Liver (tissue), 9 donors: ENCODE measurements around the gene PARD6G. TPM values are rescaled to one million over a fixed set of nuclear protein-coding genes. Genes with fewer than 3 reads are reported as not detected.

ENCODE experiments used
- DNase-seq: peaks from one replicate; pipeline ENCODE4 v3.0.0-alpha.2; 2017; ENCODE audit warnings: low spot score
- H3K27ac ChIP-seq, 2 donors: one replicate each; pipeline ENCODE4 v1.7.0; 2013; ENCODE audit warnings: inconsistent platforms in 2 of 2, low read length in 2 of 2, control low read depth in 1 of 2, low read depth in 1 of 2, mild to moderate bottlenecking in 1 of 2
- H3K27me3 ChIP-seq, 4 donors: one replicate each; pipeline versions ENCODE4 v1.6.1 to v1.7.0; 2013; ENCODE audit warnings: low read length in 3 of 4, inconsistent platforms in 1 of 4, mild to moderate bottlenecking in 1 of 4, moderate library complexity in 1 of 4; ENCODE audit not compliant: control insufficient read depth in 4 of 4, insufficient read depth in 4 of 4
- H3K36me3 ChIP-seq, 4 donors: one replicate each; pipeline versions ENCODE4 v1.6.1 to v1.7.0; 2013; ENCODE audit warnings: low read length in 3 of 4, mild to moderate bottlenecking in 3 of 4, low read depth in 1 of 4, moderate library complexity in 1 of 4; ENCODE audit not compliant: control insufficient read depth in 4 of 4, insufficient read depth in 3 of 4
- H3K4me1 ChIP-seq, 4 donors: one replicate each; pipeline versions ENCODE4 v1.6.1 to v1.7.0; 2013; ENCODE audit warnings: low read length in 3 of 4, mild to moderate bottlenecking in 3 of 4, moderate library complexity in 1 of 4; ENCODE audit not compliant: control insufficient read depth in 4 of 4, insufficient read depth in 4 of 4
- H3K4me3 ChIP-seq, 3 donors: one replicate each; pipeline versions ENCODE4 v1.6.1 to v1.7.0; 2013; ENCODE audit warnings: low read length in 3 of 3, control low read depth in 1 of 3, low read depth in 1 of 3, mild to moderate bottlenecking in 1 of 3
- H3K9ac ChIP-seq, 2 donors: one replicate each; pipeline ENCODE4 v1.7.0; 2013; ENCODE audit warnings: low read length in 2 of 2, mild to moderate bottlenecking in 2 of 2, moderate library complexity in 2 of 2, control low read depth in 1 of 2, low read depth in 1 of 2
- H3K9me3 ChIP-seq, 4 donors: one replicate each; pipeline versions ENCODE4 v1.6.1 to v1.7.0; 2013; ENCODE audit warnings: low read length in 3 of 4; ENCODE audit not compliant: control insufficient read depth in 4 of 4
- FOXA1 ChIP-seq: IDR thresholded peaks from 2 replicates; pipeline ENCODE4 v1.6.1; 2016; ENCODE audit warnings: antibody characterized with exemption
- GABPA ChIP-seq, 2 donors: IDR thresholded peaks in 1 of 2; conservative IDR thresholded peaks in 1 of 2; 2 replicates each; pipeline ENCODE4 v1.6.1; 2016; ENCODE audit warnings: antibody characterized with exemption in 2 of 2, mild to moderate bottlenecking in 1 of 2, moderate library complexity in 1 of 2
- HNF4A ChIP-seq, 2 donors: conservative IDR thresholded peaks; 2 replicates each; pipeline ENCODE4 v1.6.1; 2016; ENCODE audit warnings: antibody characterized with exemption in 2 of 2, mild to moderate bottlenecking in 2 of 2
- HNF4G ChIP-seq: IDR thresholded peaks from 2 replicates; pipeline ENCODE4 v1.6.1; 2016; ENCODE audit warnings: antibody characterized with exemption
- JUND ChIP-seq, 2 donors: IDR thresholded peaks; 2 replicates each; pipeline ENCODE4 v1.6.1; 2016; ENCODE audit warnings: antibody characterized with exemption in 2 of 2
- MAX ChIP-seq: IDR thresholded peaks from 2 replicates; pipeline ENCODE4 v1.6.1; 2016; ENCODE audit warnings: antibody characterized with exemption
- RAD21 ChIP-seq, 2 donors: IDR thresholded peaks; 2 replicates each; pipeline ENCODE4 v1.6.1; 2016; ENCODE audit warnings: antibody characterized with exemption in 2 of 2, mild to moderate bottlenecking in 2 of 2
- YY1 ChIP-seq: IDR thresholded peaks from 2 replicates; pipeline ENCODE4 v1.6.1; 2016; ENCODE audit warnings: antibody characterized with exemption, mild to moderate bottlenecking
- WGBS: extraction: QIAGEN DNeasy Blood & Tissue Kit; methylation state at CpG from one replicate; pipeline ENCODE4 v1.1.7; 2013; 5-methylcytosine and 5-hydroxymethylcytosine counted together
- polyA plus RNA-seq, 2 donors: library from polyadenylated mRNA; stranded (reverse) in 1 of 2; unstranded in 1 of 2; fragments of 200-250 nt in 1 of 2; fragments of >200 nt in 1 of 2; fragmentation: Nextera tagmentation in 1 of 2; extraction: Ambion mirVana in 1 of 2; gene quantifications; one replicate each; pipeline versions ENCODE4 v1.2.1 to v1.2.3, GENCODE V29; 2013 to 2015
- total RNA-seq, 2 donors: library from RNA; depleted of rRNA; stranded (reverse); fragments of >200 nt; gene quantifications; one replicate each; pipeline ENCODE4 v1.2.3, GENCODE V29; 2014
- TF ChIP-seq, protein P1 (sequence below): IDR thresholded peaks from 2 replicates; pipeline ENCODE4 v1.6.1; 2016; ENCODE audit warnings: antibody characterized with exemption, mild to moderate bottlenecking
- TF ChIP-seq, protein P2 (sequence below): fragments of 150-350 bp; IDR thresholded peaks from 2 replicates; pipeline ENCODE4 v1.5.1; 2017; ENCODE audit warnings: improper control_type of control experiment, low read depth, low read length; ENCODE audit not compliant: missing input control
- TF ChIP-seq, protein P3 (sequence below): IDR thresholded peaks from 2 replicates; pipeline ENCODE4 v1.6.1; 2016; ENCODE audit warnings: antibody characterized with exemption
- donor health status: healthy.
- donor health status: healthy.
- donor health status: healthy.
- donor health status: healthy.
- donor health status: healthy.

PARD6G gene
- total and polyA plus RNA-seq, 4 donors, result 0.96 to 2.4 (median 1.8) TPM

GRCh38 chr18:80233201-80233835 is 14.0 kb downstream of the PARD6G start (continued):
- no peak for TF ChIP-seq MAX
- no peak for TF ChIP-seq YY1
- no peak for TF ChIP-seq FOXA1

- DNase-seq, result no peak
- Histone ChIP-seq H3K27me3 (no peaks in the 10 kb centered on the region), H3K4me1 (no peaks in the 10 kb centered on the region), H3K27ac (no peak overlapping the region), H3K4me3 (no peak overlapping the region), H3K36me3 (no peaks in the 10 kb centered on the region), H3K9me3 (no peaks in the 10 kb centered on the region), H3K9ac (no peak overlapping the region)
- 91% methylated on average over 4 of the region's 4 CpGs for WGBS
- TF ChIP-seq MAX (no peak), YY1 (no peak), HNF4A (conservative IDR thresholded peaks at IDR 0.05) (no peak)
- TF ChIP-seq, protein P1, sequence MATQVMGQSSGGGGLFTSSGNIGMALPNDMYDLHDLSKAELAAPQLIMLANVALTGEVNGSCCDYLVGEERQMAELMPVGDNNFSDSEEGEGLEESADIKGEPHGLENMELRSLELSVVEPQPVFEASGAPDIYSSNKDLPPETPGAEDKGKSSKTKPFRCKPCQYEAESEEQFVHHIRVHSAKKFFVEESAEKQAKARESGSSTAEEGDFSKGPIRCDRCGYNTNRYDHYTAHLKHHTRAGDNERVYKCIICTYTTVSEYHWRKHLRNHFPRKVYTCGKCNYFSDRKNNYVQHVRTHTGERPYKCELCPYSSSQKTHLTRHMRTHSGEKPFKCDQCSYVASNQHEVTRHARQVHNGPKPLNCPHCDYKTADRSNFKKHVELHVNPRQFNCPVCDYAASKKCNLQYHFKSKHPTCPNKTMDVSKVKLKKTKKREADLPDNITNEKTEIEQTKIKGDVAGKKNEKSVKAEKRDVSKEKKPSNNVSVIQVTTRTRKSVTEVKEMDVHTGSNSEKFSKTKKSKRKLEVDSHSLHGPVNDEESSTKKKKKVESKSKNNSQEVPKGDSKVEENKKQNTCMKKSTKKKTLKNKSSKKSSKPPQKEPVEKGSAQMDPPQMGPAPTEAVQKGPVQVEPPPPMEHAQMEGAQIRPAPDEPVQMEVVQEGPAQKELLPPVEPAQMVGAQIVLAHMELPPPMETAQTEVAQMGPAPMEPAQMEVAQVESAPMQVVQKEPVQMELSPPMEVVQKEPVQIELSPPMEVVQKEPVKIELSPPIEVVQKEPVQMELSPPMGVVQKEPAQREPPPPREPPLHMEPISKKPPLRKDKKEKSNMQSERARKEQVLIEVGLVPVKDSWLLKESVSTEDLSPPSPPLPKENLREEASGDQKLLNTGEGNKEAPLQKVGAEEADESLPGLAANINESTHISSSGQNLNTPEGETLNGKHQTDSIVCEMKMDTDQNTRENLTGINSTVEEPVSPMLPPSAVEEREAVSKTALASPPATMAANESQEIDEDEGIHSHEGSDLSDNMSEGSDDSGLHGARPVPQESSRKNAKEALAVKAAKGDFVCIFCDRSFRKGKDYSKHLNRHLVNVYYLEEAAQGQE, result no peak
These were observed 14.6 kb downstream of the PARD6G start for GRCh38 chr18:80232710-80233109.

GRCh38 chr18:80232030-80232429 is 15.3 kb downstream of the PARD6G start:
- Histone ChIP-seq H3K4me1 (no peaks in the 10 kb centered on the region), H3K36me3 (no peaks in the 10 kb centered on the region), H3K27me3 (no peaks in the 10 kb centered on the region), H3K9me3 (no peaks in the 10 kb centered on the region), H3K4me3 (no peak overlapping the region), H3K9ac (no peak overlapping the region), H3K27ac (no peak overlapping the region)
- TF ChIP-seq FOXA1 (no peak), JUND (IDR thresholded peaks at IDR 0.05) (no peak), MAX (no peak)
- DNase-seq, result no peak
- 93% methylated on average over 5 of the region's 5 CpGs for WGBS

- no peak overlapping the region for H3K9ac ChIP-seq
- DNase-seq, result no peak
- H3K36me3 ChIP-seq, result no peaks in the 10 kb centered on the region
- H3K4me1 ChIP-seq, result no peaks in the 10 kb centered on the region
- H3K9me3 ChIP-seq, result no peaks in the 10 kb centered on the region
- H3K27ac ChIP-seq, result no peak overlapping the region
- no peak overlapping the region for H3K4me3 ChIP-seq
- WGBS, result 96% methylated on average over 7 of the region's 7 CpGs
- no peaks in the 10 kb centered on the region for H3K27me3 ChIP-seq
- TF ChIP-seq, protein P1, result no peak
- TF ChIP-seq, protein P2, sequence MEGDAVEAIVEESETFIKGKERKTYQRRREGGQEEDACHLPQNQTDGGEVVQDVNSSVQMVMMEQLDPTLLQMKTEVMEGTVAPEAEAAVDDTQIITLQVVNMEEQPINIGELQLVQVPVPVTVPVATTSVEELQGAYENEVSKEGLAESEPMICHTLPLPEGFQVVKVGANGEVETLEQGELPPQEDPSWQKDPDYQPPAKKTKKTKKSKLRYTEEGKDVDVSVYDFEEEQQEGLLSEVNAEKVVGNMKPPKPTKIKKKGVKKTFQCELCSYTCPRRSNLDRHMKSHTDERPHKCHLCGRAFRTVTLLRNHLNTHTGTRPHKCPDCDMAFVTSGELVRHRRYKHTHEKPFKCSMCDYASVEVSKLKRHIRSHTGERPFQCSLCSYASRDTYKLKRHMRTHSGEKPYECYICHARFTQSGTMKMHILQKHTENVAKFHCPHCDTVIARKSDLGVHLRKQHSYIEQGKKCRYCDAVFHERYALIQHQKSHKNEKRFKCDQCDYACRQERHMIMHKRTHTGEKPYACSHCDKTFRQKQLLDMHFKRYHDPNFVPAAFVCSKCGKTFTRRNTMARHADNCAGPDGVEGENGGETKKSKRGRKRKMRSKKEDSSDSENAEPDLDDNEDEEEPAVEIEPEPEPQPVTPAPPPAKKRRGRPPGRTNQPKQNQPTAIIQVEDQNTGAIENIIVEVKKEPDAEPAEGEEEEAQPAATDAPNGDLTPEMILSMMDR, result no peak
- TF ChIP-seq JUND (IDR thresholded peaks at IDR 0.05), result no peak
- no peak for TF ChIP-seq MAX
- TF ChIP-seq FOXA1, result no peak
- no peak for TF ChIP-seq GABPA (IDR thresholded peaks at IDR 0.05 in 1 of 2, conservative IDR thresholded peaks at IDR 0.05 in 1 of 2)
- TF ChIP-seq, protein P3, sequence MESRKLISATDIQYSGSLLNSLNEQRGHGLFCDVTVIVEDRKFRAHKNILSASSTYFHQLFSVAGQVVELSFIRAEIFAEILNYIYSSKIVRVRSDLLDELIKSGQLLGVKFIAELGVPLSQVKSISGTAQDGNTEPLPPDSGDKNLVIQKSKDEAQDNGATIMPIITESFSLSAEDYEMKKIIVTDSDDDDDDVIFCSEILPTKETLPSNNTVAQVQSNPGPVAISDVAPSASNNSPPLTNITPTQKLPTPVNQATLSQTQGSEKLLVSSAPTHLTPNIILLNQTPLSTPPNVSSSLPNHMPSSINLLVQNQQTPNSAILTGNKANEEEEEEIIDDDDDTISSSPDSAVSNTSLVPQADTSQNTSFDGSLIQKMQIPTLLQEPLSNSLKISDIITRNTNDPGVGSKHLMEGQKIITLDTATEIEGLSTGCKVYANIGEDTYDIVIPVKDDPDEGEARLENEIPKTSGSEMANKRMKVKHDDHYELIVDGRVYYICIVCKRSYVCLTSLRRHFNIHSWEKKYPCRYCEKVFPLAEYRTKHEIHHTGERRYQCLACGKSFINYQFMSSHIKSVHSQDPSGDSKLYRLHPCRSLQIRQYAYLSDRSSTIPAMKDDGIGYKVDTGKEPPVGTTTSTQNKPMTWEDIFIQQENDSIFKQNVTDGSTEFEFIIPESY, result no peak
- TF ChIP-seq YY1, result no peak
- TF ChIP-seq RAD21 (IDR thresholded peaks at IDR 0.05), result no peak
- TF ChIP-seq HNF4G, result no peak
These were observed 15.7 kb downstream of the PARD6G start for GRCh38 chr18:80231616-80232015.
